Gastroesophageal sphincter (tissue), 3 donors: ENCODE data around the gene TMEM164.

Experiments used
- CTCF ChIP-seq, 4 experiments: fragments of 200-600 bp in 2 of 4; fragments of 450-650 bp in 2 of 4; sonication (generic) in 1 of 4; IDR thresholded peaks; one replicate each; pipeline ENCODE4 v1.5.1; 2017 to 2019; ENCODE audit warnings: antibody characterized with exemption in 4 of 4, mild to moderate bottlenecking in 2 of 4, moderate library complexity in 2 of 4
- EP300 ChIP-seq: sonication (generic); formaldehyde crosslinking; IDR thresholded peaks from one replicate; pipeline ENCODE4 v1.6.1; 2017; ENCODE audit warnings: antibody characterized with exemption, mild to moderate bottlenecking
- POLR2AphosphoS5 ChIP-seq: sonication (generic); formaldehyde crosslinking; IDR thresholded peaks from one replicate; pipeline ENCODE4 v1.6.1; 2017; ENCODE audit warnings: antibody characterized with exemption

GRCh38 chrX:110060846-110061537 is 58.1 kb downstream of the TMEM164 start:
- TF ChIP-seq POLR2AphosphoS5 (no peak), CTCF (IDR thresholded peaks at IDR 0.05) (no peak), EP300 (no peak)
